HG03457 (cell line): ENCODE data around the gene EHMT1.

Source experiments
- ATAC-seq: cut with Tn5 transposase; IDR thresholded peaks from one replicate; pipeline ENCODE4 v1.9.1; 2021; ENCODE audit warnings: moderate number of reproducible peaks; ENCODE audit not compliant: unreplicated experiment

Gene EHMT1

DNA sequence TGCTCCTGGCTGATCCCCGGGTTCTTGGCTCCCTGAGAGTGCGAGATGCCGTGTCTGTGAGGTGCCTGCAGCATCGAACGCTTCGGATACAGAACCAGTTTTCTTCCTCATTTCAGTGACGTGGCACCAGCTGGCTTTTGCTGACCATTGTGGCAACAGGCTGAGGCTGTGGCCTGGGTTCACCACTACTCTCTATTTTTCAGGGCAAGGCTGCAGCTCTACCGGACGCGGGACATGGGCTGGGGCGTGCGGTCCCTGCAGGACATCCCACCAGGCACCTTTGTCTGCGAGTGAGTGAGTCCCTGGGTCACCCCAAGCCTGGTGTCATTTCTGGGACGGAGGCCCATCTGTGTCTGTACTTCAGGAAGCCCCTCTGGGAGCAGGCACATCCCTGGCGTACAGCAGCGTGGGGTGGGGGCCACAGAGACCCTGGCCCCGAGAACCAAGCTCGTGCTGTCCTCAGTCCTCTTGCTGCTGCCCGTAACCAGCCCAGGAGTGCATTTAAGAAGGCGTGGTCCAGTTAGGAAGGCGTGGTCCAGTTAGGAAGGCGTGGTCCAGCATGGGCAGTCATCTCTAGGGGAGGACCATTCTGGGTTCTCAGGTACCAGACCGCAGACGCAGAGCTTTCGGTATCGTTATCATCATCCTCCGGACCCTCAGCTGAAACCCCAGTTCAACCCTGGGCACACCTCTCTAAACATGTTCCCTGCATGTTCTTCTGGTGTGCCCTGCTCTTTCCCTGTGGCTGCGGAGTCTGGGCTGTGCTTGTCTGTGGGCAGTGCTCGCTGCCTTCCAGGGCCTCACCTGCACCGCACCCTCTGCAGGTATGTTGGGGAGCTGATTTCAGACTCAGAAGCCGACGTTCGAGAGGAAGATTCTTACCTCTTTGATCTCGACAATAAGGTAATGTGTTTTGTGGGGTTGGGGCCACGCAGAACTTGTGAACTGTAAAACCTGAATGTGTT, 198.7 kb downstream of the EHMT1 start:
- ATAC-seq, result no peak

DNA sequence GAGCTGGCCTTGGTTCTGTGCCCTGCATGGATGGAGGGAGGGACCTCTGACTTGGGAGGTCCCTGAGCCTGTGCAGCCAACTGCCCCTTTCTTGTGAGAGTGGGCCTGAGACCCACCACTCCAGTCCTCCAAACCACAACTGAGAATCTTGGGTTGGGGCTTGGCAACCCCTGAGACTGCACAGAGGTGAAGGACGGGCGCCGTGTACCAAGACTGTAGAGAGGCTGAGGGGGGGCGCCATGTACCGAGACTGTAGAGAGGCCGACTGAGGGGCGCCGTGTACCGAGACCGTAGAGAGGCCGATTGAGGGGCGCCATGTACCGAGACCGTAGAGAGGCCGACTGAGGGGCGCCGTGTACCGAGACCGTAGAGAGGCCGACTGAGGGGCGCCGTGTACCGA, 199.5 kb downstream of the EHMT1 start:
- ATAC-seq, result no peak

DNA sequence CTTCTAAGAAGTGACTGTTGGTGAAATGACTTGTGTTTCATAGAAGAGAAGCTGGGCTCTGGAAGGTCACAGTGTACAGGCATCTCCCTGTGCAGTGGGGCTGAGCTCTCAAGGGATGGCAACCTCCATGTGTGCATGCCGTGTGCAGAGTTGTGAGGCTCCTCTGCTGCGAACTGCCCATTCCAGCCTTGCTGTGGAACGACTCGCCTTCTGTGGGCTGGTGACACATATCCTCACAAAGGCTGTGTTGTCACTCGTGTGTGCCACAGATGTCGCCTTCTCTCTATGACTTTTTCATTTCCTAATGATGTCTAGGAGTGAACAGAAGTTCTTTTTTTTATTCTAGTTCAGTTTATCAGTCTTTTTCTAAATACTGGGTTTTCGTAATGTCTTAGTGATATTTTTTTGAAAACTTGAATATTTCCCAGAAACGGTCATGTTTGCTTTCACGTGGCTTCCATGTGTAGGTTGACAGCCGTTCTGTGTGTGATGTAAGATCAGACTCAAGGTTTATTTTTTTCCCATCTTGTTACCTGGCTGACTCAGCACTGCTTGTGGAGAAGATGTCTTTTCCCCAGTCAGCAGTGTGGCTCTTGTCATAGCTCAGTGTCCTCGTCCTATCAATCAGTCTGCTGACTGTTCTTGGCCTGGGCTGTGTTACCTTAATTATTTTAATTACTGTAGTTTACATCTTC, 201.5 kb downstream of the EHMT1 start:
- no peak for ATAC-seq

DNA sequence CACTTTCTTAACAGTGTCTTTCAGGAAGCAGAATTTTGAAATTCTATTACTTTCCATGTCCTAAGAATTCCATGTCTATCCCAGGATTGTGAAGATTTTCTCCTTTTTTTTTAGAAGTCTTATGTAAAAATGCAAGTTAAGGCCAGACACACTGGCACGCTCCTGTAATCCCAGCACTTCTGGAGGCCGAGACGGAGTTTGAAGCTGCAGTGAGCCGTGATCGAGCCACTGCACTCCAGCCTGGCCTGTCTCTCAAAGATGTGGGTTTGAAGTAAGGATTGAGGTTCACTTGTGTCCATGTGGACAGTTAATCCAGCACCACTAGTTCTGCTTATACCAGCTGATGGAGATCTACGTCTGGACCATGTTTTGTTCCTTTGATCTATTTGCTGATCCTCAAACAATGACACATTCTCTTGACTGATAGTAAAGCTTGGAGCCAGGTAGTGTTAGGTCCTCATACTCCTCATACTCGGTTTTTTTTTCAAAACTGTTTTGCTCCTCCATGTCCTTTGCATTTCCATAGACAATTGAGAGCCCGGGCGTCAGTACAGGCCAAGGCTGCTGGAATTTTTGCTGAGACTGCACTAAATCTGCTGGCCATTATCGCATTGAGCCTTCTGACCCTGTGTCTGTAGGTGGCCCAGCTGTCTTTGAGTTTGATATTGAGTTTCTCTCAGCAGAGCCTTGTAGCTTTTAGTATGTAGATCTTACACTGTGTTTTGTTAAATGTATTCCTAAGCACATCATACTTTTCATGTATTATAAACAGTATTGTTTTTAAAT, 205.4 kb downstream of the EHMT1 start:
- ATAC-seq, result no peak

DNA sequence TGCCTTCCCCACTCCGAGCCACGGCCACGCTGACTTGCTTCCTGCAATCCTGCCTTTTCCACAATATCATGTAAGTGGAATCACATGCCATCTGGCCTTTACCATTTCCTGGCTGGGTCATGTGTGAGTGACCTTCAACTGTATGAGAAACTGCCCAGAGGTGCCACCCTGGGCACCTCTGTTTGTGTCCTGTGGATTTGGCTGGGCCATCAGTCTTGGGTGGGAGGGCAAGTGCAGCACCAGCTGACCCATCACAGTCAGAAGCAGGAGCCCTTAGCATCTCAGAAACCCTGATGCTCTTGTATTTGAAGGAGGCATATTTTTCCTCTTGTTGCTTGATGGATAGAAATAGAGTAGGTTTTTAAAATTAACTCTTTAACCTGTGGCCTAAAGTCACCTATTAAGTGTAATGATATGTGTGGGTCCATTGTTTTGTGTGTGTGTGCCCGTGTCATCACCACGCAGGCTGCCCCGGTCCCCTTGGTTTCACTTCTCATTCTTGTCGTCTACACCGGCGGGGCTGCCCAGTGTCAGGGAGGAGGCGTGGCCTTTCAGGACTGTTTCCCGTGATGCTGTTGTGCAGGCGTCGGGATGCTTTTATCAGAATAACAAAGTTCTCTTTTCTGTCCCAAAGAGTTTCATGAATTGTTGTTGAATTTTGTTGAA, 206.7 kb downstream of the EHMT1 start:
- ATAC-seq, result no peak

DNA sequence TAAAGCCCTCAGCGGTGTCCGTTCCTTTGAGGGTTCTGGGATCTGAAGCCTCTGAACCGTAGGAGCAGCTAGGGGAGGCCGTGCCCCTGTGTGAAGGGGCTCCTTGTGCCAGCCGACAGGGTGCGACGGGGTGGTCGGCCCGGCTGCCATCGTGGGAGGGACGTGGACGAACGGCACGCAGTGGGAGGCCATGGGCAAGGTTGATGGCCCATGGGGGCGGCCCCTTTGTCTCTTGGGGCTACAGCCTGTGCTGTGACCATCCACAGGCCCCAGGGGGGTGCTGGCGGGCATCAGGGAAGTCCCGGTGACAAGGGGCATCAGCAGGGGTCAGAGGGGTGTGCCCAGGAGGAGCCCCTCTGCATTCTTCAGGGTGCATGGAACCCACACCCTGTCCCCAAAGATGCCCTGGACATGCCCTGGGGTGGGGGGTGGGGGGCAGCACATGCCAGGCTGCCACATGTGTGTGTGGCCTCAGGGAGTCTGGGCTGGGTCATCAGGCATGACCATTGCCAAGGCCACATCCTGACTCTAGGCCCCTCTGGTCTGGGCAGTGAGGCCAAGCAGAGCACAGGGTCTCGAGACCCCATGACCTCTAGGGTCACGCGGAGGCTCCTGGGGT, 209.2 kb downstream of the EHMT1 start:
- ATAC-seq, result no peak

DNA sequence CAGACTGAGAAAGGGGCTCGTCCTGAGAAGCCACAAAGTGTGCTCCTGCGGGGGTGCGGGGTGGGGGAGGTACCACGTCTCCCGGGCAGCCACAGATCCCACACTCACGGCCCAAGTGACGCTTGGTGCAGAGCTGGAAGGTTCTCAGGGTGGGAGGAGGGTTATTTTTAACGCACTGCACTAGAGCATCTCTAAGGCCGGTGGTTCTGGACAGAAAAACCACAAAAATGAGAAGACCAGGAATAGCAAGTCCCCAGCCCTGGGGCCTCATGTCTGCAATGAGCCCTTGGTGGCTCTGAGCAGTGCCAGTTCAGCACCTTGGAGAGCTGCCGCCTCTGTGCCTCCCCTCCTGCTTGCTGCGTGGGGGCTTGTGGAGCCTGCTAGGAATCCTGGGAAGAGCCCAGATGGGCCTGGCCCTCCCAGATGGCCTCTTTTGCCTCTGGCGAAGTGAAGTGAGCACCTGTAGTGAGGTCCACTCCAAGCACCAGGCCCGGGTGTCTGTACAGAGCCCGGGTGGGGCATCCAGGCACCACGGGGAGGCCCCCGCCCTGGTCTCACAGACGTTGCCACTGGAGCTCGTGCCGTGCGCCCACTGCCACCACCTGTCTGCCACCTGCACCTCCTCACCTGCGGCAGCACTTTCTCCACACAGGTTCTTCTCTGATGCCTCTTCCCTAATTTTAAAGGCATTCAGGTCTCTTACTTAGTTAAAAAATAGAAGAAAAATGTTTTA, 209.9 kb downstream of the EHMT1 start:
- ATAC-seq, result no peak

DNA sequence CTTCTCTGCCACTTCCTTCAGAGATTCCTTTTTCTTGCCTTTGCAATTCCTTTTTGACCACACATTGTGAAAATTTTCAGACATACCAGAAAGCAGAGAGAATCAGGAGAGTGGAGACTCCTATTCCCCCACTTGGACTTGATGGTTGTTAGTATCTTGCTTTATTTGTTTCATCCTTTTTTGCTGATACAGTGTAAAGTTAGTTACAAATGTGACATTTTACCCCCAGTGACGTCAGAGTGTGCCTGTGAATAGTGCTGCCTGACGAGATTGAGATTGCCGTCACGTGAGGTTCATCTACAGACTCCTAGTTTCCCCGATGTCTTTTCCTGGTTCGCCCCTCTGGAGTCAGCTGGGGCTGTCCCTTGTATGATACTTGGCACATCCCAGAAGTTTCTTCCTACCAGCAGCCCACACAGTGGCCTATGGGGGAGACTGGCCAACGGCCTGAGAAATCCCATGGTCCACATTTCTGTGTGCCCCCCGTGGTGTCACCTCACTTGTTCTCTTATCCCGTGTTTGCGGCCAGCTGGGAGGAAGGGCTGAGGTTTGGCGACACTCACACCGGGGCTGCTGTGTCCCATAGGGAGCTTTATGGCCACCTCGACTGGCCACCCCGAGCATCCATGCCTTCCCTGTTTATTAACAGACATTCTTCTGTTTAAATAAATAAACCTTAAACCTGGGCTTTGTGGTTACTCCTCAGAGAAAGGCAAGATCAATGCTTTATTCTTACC, 210.6 kb downstream of the EHMT1 start:
- ATAC-seq, result no peak

DNA sequence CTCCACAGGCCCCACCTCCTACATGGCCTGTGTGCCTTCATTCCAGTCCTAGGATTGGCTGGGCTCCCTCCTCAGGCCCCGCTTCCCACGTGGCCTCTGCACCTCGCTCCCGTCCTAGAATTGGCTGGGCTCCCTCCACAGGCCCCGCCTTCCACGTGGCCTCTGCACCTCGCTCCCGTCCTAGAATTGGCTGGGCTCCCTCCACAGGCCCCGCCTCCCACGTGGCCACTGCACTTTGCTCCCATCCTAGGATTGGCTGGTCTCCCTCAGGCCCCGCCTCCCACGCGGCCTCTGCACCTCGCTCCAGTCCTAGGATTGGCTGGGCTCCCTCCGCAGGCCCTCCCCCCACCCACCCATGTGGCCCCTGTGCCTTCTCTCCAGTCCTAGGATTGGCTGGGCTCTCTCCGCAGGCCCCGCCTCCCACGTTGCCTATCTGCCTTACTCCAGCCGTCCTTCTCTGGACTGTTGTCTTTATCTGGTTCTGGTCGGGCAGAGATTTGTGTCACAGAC, 213.4 kb downstream of the EHMT1 start:
- no peak for ATAC-seq

DNA sequence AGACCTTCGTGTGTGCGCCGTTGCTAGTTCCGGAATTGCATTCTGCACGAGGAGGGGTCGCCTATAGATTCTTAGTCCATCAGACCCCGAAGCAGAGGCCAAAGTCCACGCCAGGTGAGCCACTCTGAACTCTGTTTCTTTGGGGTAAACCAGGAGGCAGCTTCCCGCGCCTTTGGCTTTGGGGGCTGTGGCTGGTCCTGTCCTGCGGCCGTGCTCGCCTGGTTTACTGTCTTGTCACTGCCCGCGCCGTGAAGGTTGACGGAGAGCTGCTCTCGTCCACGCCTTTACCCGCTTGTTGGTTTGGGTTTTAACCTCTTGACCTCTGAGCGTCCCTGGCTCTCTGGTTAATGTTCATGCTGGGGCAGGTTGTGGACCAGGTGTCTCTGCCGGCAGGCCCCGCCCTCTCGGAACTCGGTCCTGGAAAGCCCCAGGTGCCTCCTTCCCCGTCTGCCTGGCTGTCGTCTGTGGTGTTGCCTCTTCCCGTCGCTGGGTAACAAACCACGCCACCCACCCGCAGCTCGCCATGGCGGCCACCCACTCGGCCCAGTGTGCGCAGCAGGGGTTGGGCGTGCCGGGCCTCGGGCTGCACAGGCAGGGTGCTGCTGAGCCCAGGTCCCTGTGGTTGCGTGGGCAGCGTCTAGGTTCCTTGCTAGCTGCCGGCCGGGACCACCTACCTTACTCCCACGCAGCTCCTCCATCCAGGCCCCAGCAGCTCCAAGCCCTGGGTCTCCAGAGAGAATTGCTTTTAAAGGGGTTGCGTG, 214.2 kb downstream of the EHMT1 start:
- ATAC-seq, result no peak

DNA sequence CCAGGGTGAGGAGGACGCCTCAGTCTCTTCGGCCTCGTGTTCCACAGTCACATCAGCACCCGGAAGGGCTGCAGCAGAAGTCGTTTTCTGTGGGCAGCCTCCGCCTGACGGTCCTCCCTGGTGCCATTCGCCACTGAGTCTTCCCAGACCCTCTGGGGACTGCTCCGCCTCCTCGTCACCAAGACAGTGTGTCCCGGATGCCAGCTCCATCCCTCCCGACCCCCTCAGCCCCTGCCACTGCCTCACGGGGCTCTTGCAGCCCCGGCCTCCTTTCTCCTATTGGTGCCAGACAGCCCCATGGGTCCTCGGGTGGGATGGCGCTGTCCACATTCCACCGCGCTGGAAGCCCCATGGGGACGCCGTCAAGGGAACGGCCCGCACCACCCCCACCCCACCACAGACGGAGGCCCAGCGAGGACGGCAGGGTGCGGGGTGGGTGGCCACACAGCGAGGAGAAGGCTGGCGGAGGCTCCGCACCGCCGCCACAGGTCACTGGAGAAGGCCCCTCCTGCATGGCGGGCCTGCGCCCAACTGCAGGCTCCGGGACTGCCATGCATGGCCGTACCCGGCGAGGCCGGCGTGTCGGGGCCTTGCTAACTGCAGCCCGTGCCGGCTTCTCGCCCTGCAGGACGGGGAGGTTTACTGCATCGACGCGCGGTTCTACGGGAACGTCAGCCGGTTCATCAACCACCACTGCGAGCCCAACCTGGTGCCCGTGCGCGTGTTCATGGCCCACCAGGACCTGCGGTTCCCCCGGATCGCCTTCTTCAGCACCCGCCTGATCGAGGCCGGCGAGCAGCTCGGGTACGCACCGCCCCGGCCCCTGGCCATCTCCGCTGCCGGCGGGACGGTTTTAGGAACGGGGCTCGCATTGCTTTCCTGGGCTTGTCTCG, 215.2 kb downstream of the EHMT1 start:
- ATAC-seq, result no peak

DNA sequence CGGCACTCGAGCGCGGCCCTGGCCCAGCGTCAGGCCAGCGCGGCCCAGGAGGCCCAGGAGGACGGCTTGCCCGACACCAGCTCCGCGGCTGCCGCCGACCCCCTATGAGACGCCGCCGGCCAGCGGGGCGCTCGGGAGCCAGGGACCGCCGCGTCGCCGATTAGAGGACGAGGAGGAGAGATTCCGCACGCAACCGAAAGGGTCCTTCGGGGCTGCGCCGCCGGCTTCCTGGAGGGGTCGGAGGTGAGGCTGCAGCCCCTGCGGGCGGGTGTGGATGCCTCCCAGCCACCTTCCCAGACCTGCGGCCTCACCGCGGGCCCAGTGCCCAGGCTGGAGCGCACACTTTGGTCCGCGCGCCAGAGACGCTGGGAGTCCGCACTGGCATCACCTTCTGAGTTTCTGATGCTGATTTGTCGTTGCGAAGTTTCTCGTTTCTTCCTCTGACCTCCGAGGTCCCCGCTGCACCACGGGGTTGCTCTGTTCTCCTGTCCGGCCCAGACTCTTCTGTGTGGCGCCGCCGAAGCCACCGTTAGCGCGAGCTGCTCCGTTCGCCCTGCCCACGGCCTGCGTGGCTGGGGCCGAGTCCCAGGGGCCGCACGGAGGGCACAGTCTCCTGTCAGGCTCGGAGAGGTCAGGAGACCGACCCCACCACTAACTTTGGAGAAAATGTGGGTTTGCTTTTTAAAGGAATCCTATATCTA, 216.2 kb downstream of the EHMT1 start:
- no peak for ATAC-seq

DNA sequence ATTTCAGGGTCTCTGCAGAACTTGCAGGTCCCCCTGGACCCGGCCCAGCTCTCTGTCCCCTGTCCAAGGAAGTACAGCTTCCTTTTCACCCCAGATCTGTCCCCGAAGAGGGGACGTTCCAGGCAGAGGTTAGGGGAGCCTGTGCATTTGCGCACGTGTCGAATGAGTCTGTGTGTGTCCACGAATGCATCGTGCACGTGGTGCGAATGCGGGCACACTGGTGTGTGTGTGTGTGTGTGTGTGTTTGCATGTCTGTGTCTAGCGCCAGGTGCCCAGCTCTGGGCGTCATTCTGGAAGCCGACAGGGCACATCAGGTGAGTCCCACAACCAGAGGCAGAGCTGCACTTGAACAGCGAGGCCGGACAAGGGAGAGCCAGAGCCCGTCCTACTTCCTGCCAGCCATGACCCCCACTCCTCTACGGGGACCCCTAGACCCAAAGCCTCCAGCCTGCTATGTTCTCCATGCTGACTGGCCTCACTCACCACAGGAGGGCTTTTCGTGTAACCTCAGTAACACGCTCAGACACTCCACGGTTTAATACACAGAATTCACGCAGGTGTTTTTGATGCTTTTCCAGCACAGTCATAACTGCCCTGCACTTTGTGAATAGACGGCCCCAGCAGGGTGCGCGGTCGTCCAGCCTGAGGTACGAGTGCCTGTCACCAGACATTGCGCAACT, 217.5 kb downstream of the EHMT1 start:
- no peak for ATAC-seq

DNA sequence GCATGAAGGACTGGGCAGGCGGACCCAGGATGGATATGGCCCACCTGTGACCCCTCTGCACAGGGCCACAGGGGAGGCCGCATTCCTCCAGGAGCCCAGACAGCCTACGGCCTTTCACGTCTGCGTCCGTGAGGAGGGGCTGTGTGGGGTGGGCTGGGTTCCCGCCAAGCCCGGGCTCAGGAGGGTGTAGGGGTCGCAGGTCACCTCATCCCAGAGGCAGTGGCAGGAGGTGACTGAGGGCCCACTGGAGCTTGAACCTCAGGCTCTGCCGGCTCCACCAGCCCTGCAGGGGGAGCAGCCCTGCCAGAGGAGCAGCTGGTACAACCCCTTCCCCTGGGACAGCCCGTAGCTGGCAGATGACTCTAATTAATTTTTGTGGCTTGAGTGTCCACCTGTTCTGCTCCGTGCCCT, 218.0 kb downstream of the EHMT1 start:
- ATAC-seq, result no peak

DNA sequence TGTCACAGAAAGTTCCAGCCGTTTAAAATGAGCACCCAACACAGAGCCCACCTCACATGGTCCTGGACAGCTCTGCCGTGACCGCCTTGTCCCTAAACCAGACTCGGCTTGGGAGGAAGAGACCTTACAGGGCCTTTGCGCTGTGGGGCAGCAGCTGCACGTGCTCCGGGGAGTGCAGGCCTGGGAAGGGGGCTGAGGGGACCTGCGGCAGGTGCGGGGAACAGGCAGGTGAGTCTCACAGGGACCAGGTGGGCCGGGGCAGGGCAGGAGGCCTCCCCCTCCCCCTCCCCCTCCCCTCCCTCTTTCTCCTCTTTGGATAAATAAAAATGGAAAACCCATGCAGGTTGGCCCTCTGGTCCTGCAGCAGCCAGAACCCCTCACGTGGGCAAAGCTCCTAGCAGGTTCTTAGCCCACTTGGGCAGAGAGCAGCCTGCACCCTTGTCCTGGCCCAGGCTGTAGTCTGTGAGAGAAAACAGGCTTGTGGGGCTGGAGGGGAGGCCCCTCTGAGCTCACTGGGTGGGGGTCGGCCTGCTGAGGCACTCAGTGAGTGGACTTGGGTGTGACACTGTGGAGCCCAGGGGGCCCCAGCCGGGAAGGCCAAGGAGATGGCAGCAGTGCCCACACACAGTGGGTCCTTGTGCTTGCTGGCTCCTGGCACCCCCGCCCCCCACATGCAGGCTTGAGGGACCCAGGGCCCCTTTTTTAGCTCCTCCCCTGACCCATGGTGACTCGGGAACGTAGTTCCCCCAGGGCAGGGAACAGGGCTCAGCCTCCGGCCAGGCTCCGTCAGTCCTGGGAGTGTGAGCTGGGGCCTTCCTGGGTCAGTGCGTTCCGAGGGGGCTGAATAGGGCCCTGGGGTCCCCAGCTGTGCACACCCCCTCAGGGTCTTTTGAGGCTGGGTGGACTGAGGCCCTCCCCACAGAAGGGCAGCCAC, 218.8 kb downstream of the EHMT1 start:
- no peak for ATAC-seq
